ENCODE results near the gene SELL. TPM values are rescaled to one million over a fixed set of nuclear protein-coding genes. Genes with fewer than 3 reads are reported as not detected.
"Not testable (repeated sequence)": the region's sequence is repeated elsewhere in the genome, so short reads cannot be mapped to it uniquely, and the experiment has no call there.

SELL gene
- polyA plus RNA-seq, 1 donor (not counting 4 experiments of a cell fraction or from before 2014, with no cell fraction given): 0.08 TPM

DNA sequence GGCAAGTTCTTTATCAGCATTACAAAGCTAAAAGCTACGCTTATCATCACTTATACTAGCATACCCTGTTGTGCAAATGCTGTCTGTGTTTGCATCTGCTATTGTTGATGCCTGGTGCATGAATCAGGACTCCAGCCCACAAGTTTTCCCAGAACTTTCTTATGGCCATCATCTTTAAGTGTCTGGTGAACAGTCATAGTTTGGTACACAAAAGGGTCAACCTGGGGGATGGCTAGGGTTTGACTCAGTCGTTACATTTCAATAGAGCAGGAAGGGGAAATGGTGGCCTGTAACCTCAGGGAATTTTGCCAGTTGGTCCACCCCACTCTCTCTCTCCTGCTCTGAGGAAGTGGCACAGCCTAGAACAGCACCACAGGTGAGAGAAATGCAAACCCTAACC, 35.4 kb downstream of the SELL start:
- Histone ChIP-seq H3K9ac (ENCODE audit: control insufficient read depth, extremely low read depth, insufficient read depth, low read length) (no peak overlapping the region), H3K4me1 (ENCODE audit: control insufficient read depth, extremely low read depth, insufficient read depth, low read length) (no peaks in the 10 kb centered on the region), H3K9me1 (ENCODE audit: control insufficient read depth, extremely low read depth, insufficient read depth, low read length) (no peaks in the 10 kb centered on the region), H3K36me3 (ENCODE audit: control insufficient read depth in 2 of 2, extremely low read depth in 1 of 2, insufficient read depth in 2 of 2, low read length in 2 of 2) (no peaks in the 10 kb centered on the region), H3K27me3 (ENCODE audit: control insufficient read depth, extremely low read depth, insufficient read depth, low read length) (no peaks in the 10 kb centered on the region), H4K20me1 (ENCODE audit: control insufficient read depth, extremely low read depth, insufficient read depth, low read length) (no peaks in the 10 kb centered on the region), H3K79me2 (ENCODE audit: control insufficient read depth, insufficient read depth, low read length) (no peaks in the 10 kb centered on the region), H3K9me3 (ENCODE audit: control insufficient read depth, low read depth, low read length) (no peaks in the 10 kb centered on the region), H3K27ac (ENCODE audit: control insufficient read depth, insufficient read depth, low read length) (no peak overlapping the region), H2AFZ (ENCODE audit: control insufficient read depth, low read length) (no peak overlapping the region), H3K4me3 (ENCODE audit: control insufficient read depth in 2 of 3, extremely low read depth in 1 of 3, insufficient read depth in 2 of 3, low read depth in 1 of 3, low read length in 3 of 3) (no peak overlapping the region), H3K4me2 (ENCODE audit: control insufficient read depth, extremely low read depth, insufficient read depth, low read depth, low read length) (no peak overlapping the region)
- no peak for TF ChIP-seq EZH2 (IDR thresholded peaks at IDR 0.05; ENCODE audit: low read length)
- TF ChIP-seq, protein P1, sequence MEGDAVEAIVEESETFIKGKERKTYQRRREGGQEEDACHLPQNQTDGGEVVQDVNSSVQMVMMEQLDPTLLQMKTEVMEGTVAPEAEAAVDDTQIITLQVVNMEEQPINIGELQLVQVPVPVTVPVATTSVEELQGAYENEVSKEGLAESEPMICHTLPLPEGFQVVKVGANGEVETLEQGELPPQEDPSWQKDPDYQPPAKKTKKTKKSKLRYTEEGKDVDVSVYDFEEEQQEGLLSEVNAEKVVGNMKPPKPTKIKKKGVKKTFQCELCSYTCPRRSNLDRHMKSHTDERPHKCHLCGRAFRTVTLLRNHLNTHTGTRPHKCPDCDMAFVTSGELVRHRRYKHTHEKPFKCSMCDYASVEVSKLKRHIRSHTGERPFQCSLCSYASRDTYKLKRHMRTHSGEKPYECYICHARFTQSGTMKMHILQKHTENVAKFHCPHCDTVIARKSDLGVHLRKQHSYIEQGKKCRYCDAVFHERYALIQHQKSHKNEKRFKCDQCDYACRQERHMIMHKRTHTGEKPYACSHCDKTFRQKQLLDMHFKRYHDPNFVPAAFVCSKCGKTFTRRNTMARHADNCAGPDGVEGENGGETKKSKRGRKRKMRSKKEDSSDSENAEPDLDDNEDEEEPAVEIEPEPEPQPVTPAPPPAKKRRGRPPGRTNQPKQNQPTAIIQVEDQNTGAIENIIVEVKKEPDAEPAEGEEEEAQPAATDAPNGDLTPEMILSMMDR (optimal IDR thresholded peaks at IDR 0.05 in 1 of 3, IDR thresholded peaks at IDR 0.05 in 1 of 3, conservative IDR thresholded peaks at IDR 0.05 in 1 of 3; ENCODE audit: extremely low read depth in 1 of 3, insufficient read depth in 2 of 3, low read length in 3 of 3): no peak
- FAIRE-seq: no peak
- DNase-seq (ENCODE audit: low read depth, low spot score): no peak
- dilution Hi-C loops (cut with MboI; ENCODE audit: extremely low pct_ligation_motif_present, low sequenced_read_pairs): no loop called here

DNA sequence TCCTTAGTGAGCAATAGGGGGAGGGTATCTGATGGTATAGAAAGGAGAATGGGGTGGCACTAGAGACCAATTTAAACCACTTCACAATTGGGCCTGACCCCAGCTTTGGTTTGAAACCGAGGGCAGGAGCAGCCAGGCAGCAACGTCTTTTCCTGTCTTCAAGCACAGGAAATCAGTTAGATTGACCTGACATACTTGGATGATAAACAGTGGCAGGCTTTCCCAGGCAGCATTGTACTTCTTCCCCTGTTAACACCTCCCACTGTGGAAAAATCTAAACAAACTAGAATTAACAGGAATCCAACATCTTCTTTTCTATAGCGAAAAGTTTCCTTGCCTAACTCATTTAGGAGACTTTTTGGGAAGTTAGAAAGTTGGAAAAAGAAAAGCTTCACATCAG, 40.6 kb downstream of the SELL start:
- dilution Hi-C loops (cut with MboI; ENCODE audit: extremely low pct_ligation_motif_present, low sequenced_read_pairs): no loop called here
- H3K9ac ChIP-seq (ENCODE audit: control insufficient read depth, extremely low read depth, insufficient read depth, low read length): no peak overlapping the region
- H3K9me3 ChIP-seq (ENCODE audit: control insufficient read depth, low read depth, low read length): no peaks in the 10 kb centered on the region
- H3K27ac ChIP-seq (ENCODE audit: control insufficient read depth, insufficient read depth, low read length): no peak overlapping the region
- FAIRE-seq (no peak), DNase-seq (ENCODE audit: low read depth, low spot score) (no peak)
- no peaks in the 10 kb centered on the region for H3K36me3 ChIP-seq (ENCODE audit: control insufficient read depth in 2 of 2, extremely low read depth in 1 of 2, insufficient read depth in 2 of 2, low read length in 2 of 2)
- H2AFZ ChIP-seq (ENCODE audit: control insufficient read depth, low read length): no peak overlapping the region
- H3K9me1 ChIP-seq (ENCODE audit: control insufficient read depth, extremely low read depth, insufficient read depth, low read length): no peaks in the 10 kb centered on the region
- no peaks in the 10 kb centered on the region for H4K20me1 ChIP-seq (ENCODE audit: control insufficient read depth, extremely low read depth, insufficient read depth, low read length)
- H3K27me3 ChIP-seq (ENCODE audit: control insufficient read depth, extremely low read depth, insufficient read depth, low read length): no peaks in the 10 kb centered on the region
- H3K4me3 ChIP-seq (ENCODE audit: control insufficient read depth in 2 of 3, extremely low read depth in 1 of 3, insufficient read depth in 2 of 3, low read depth in 1 of 3, low read length in 3 of 3): no peak overlapping the region
- H3K4me2 ChIP-seq (ENCODE audit: control insufficient read depth, extremely low read depth, insufficient read depth, low read depth, low read length): no peak overlapping the region
- no peaks in the 10 kb centered on the region for H3K79me2 ChIP-seq (ENCODE audit: control insufficient read depth, insufficient read depth, low read length)
- no peak for TF ChIP-seq EZH2 (IDR thresholded peaks at IDR 0.05; ENCODE audit: low read length)
- TF ChIP-seq, protein P1 (optimal IDR thresholded peaks at IDR 0.05 in 1 of 3, IDR thresholded peaks at IDR 0.05 in 1 of 3, conservative IDR thresholded peaks at IDR 0.05 in 1 of 3; ENCODE audit: extremely low read depth in 1 of 3, insufficient read depth in 2 of 3, low read length in 3 of 3): no peak
- no peaks in the 10 kb centered on the region for H3K4me1 ChIP-seq (ENCODE audit: control insufficient read depth, extremely low read depth, insufficient read depth, low read length)

DNA sequence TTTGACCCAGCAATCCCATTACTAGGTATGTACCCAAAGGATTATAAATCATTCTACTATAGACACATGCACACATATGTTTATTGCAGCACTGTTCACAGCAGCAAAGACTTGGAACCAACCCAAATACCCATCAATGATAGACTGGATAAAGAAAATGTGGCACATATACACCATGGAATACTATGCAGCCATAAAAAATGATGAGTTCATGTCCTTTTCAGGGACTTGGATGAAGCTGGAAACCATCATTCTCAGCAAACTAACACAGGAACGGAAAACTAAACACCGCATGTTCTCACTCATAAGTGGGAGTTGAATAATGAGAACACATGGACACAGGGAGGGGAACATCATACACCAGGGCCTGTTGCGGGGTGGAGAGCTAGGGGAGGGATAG, 41.2 kb downstream of the SELL start:
- FAIRE-seq; H4K20me1 ChIP-seq (ENCODE audit: control insufficient read depth, extremely low read depth, insufficient read depth, low read length); H2AFZ ChIP-seq (ENCODE audit: control insufficient read depth, low read length); H3K9ac ChIP-seq (ENCODE audit: control insufficient read depth, extremely low read depth, insufficient read depth, low read length); H3K27me3 ChIP-seq (ENCODE audit: control insufficient read depth, extremely low read depth, insufficient read depth, low read length); H3K9me1 ChIP-seq (ENCODE audit: control insufficient read depth, extremely low read depth, insufficient read depth, low read length); H3K4me1 ChIP-seq (ENCODE audit: control insufficient read depth, extremely low read depth, insufficient read depth, low read length); H3K9me3 ChIP-seq (ENCODE audit: control insufficient read depth, low read depth, low read length); dilution Hi-C loops (cut with MboI; ENCODE audit: extremely low pct_ligation_motif_present, low sequenced_read_pairs); H3K79me2 ChIP-seq (ENCODE audit: control insufficient read depth, insufficient read depth, low read length); H3K27ac ChIP-seq (ENCODE audit: control insufficient read depth, insufficient read depth, low read length); DNase-seq (ENCODE audit: low read depth, low spot score); H3K4me2 ChIP-seq (ENCODE audit: control insufficient read depth, extremely low read depth, insufficient read depth, low read depth, low read length); H3K36me3 ChIP-seq (ENCODE audit: control insufficient read depth in 2 of 2, extremely low read depth in 1 of 2, insufficient read depth in 2 of 2, low read length in 2 of 2); H3K4me3 ChIP-seq (ENCODE audit: control insufficient read depth in 2 of 3, extremely low read depth in 1 of 3, insufficient read depth in 2 of 3, low read depth in 1 of 3, low read length in 3 of 3): not testable (repeated sequence)

All from keratinocyte (primary cell).